ENCODE measurements around the gene KCNJ1.

KCNJ1 gene

DNA sequence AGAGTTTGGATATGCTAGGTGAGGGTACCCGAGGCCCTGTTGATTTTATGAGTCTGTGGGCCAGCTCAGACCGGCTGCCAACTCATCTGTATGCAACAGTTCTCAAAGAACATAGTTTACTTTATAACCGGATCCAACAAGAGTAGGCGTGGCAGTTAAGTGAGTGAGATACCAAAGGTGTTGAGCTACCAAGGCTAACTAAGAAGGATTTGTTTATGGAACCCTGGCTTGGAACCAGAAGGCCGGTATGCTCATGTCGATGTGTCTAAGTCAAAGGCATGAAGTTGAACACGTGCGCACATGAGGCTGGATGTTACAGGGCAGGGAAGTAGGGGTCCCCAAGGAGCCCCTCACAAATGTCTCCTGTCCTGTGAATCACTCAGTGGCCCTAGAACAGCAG is at the start of gene KCNJ1:
Gene KCNJ1 (minus strand): TSS at position 20 of the 400 bp plus-strand sequence. CDS start 27,053 bp downstream, outside the sequence.
- H3K27me3 ChIP-seq (replicated peaks; ENCODE audit: control insufficient read depth, insufficient read depth, low read length), result no peaks in the 10 kb centered on the region; the same call in 1 of the 2 replicates
- TF ChIP-seq, protein P1, sequence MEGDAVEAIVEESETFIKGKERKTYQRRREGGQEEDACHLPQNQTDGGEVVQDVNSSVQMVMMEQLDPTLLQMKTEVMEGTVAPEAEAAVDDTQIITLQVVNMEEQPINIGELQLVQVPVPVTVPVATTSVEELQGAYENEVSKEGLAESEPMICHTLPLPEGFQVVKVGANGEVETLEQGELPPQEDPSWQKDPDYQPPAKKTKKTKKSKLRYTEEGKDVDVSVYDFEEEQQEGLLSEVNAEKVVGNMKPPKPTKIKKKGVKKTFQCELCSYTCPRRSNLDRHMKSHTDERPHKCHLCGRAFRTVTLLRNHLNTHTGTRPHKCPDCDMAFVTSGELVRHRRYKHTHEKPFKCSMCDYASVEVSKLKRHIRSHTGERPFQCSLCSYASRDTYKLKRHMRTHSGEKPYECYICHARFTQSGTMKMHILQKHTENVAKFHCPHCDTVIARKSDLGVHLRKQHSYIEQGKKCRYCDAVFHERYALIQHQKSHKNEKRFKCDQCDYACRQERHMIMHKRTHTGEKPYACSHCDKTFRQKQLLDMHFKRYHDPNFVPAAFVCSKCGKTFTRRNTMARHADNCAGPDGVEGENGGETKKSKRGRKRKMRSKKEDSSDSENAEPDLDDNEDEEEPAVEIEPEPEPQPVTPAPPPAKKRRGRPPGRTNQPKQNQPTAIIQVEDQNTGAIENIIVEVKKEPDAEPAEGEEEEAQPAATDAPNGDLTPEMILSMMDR (IDR thresholded peaks at IDR 0.05; ENCODE audit: insufficient read depth, low read length, poor library complexity, severe bottlenecking), result no peak
- H3K4me3 ChIP-seq (replicated peaks; ENCODE audit: low read depth, low read length), result no peak within 1 kb of the TSS
- no peak for DNase-seq (ENCODE audit: extremely low read depth, insufficient read length)
- no peaks in the 10 kb centered on the region for H3K36me3 ChIP-seq (ENCODE audit: control insufficient read depth, insufficient read depth, low read length)

DNA sequence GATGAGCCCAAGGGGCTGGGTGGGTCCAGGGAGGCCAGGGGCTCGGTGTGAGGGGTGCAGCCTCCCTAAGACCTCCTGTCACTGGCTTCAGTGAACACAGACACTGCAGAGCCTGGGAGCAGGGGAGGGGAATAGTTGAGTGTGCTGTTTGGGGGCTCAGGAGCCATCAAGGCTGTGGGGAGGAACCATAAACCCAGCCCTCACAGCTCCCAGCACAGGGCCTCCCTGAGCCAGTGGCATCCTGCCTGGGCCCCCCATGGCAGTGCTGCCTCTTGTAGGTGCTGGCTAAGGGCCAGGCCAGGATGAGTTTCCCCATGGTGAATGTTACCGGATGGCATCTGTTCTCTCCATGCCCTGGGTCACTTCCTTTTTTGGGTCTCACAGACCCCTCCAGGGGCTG is 49.6 kb upstream of the KCNJ1 start:
- TF ChIP-seq, protein P1 (IDR thresholded peaks at IDR 0.05; ENCODE audit: insufficient read depth, low read length, poor library complexity, severe bottlenecking), result no peak

GRCh38 chr11:128916037-128916572 is 49.0 kb upstream of the KCNJ1 start:
- TF ChIP-seq, protein P1 (IDR thresholded peaks at IDR 0.05; ENCODE audit: insufficient read depth, low read length, poor library complexity, severe bottlenecking), result no peak
- no peak for DNase-seq (ENCODE audit: extremely low read depth, insufficient read length)
- Histone ChIP-seq H3K36me3 (ENCODE audit: control insufficient read depth, insufficient read depth, low read length) (no peaks in the 10 kb centered on the region), H3K27me3 (replicated peaks; ENCODE audit: control insufficient read depth, insufficient read depth, low read length) (no peaks in the 10 kb centered on the region), H3K4me3 (replicated peaks; ENCODE audit: low read depth, low read length) (no peak overlapping the region)

More for the DNA sequence above, 49.6 kb upstream of the KCNJ1 start:
- Histone ChIP-seq H3K27me3 (replicated peaks; ENCODE audit: control insufficient read depth, insufficient read depth, low read length) (no peaks in the 10 kb centered on the region), H3K4me3 (replicated peaks; ENCODE audit: low read depth, low read length) (no peak overlapping the region), H3K36me3 (ENCODE audit: control insufficient read depth, insufficient read depth, low read length) (no peaks in the 10 kb centered on the region)
- no peak for DNase-seq (ENCODE audit: extremely low read depth, insufficient read length)

GRCh38 chr11:128915149-128915521 is 48.0 kb upstream of the KCNJ1 start:
- H3K27me3 ChIP-seq (replicated peaks; ENCODE audit: control insufficient read depth, insufficient read depth, low read length), result no peaks in the 10 kb centered on the region
- TF ChIP-seq, protein P1 (IDR thresholded peaks at IDR 0.05; ENCODE audit: insufficient read depth, low read length, poor library complexity, severe bottlenecking), result no peak
- H3K36me3 ChIP-seq (ENCODE audit: control insufficient read depth, insufficient read depth, low read length), result no peaks in the 10 kb centered on the region
- no peak overlapping the region for H3K4me3 ChIP-seq (replicated peaks; ENCODE audit: low read depth, low read length)
- DNase-seq (ENCODE audit: extremely low read depth, insufficient read length), result no peak

- H3K4me3 ChIP-seq (replicated peaks; ENCODE audit: low read depth, low read length), result no peak overlapping the region
- TF ChIP-seq, protein P1 (IDR thresholded peaks at IDR 0.05; ENCODE audit: insufficient read depth, low read length, poor library complexity, severe bottlenecking), result no peak
- H3K27me3 ChIP-seq (replicated peaks; ENCODE audit: control insufficient read depth, insufficient read depth, low read length), result no peaks in the 10 kb centered on the region
- H3K36me3 ChIP-seq (ENCODE audit: control insufficient read depth, insufficient read depth, low read length), result no peaks in the 10 kb centered on the region
- DNase-seq (ENCODE audit: extremely low read depth, insufficient read length), result no peak
Measured at GRCh38 chr11:128914216-128915148, 47.4 kb upstream of the KCNJ1 start.
